MM.1S (cell line): ENCODE measurements around the gene PA2G4.

ENCODE experiments used
- DNase-seq: peaks from one replicate; pipeline ENCODE4 v3.0.0-alpha.2; 2015
- H2AFZ ChIP-seq: fragments of 300-600 bp; sonication (generic); 2 replicates; pipeline ENCODE4 v1.6.0; 2016; ENCODE audit warnings: antibody characterized with exemption, low read length
- H3F3A ChIP-seq: fragments of 300-600 bp; sonication (generic); 2 replicates; pipeline ENCODE4 v1.6.1; 2016; ENCODE audit warnings: mild to moderate bottlenecking, antibody characterized with exemption, low read length, moderate library complexity, mixed read lengths; ENCODE audit not compliant: insufficient read depth
- H3K27ac ChIP-seq: fragments of 300-600 bp; sonication (generic); 2 replicates; pipeline ENCODE4 v1.5.1; 2016; ENCODE audit warnings: mild to moderate bottlenecking, low read length
- H3K27me3 ChIP-seq: fragments of 300-600 bp; sonication (generic); replicated peaks from 2 replicates; pipeline ENCODE4 v1.6.0; 2016; ENCODE audit warnings: low read length; ENCODE audit not compliant: insufficient read depth
- H3K36me3 ChIP-seq: fragments of 300-600 bp; sonication (generic); replicated peaks from 2 replicates; pipeline ENCODE4 v1.6.1; 2016; ENCODE audit warnings: mild to moderate bottlenecking, low read length, mixed read lengths; ENCODE audit not compliant: insufficient read depth
- H3K4me1 ChIP-seq: fragments of 300-600 bp; sonication (generic); 2 replicates; pipeline ENCODE4 v1.6.1; 2016; ENCODE audit warnings: low read length, mixed read lengths
- H3K4me2 ChIP-seq: fragments of 300-600 bp; sonication (generic); 2 replicates; pipeline ENCODE4 v1.6.0; 2016; ENCODE audit warnings: low read depth, low read length
- H3K4me3 ChIP-seq: fragments of 300-600 bp; sonication (generic); 2 replicates; pipeline ENCODE4 v1.5.1; 2016; ENCODE audit warnings: low read length, mixed read lengths
- H3K79me2 ChIP-seq: fragments of 300-600 bp; sonication (generic); 2 replicates; pipeline ENCODE4 v1.6.1; 2016; ENCODE audit warnings: mixed run types, low read length, mixed read lengths
- H3K9ac ChIP-seq: fragments of 300-600 bp; sonication (generic); 2 replicates; pipeline ENCODE4 v1.6.1; 2016; ENCODE audit warnings: low read length, mixed read lengths
- H3K9me2 ChIP-seq: fragments of 300-600 bp; sonication (generic); replicated peaks from 2 replicates; pipeline ENCODE4 v1.6.1; 2016; ENCODE audit warnings: mild to moderate bottlenecking, low read length, mixed read lengths; ENCODE audit not compliant: insufficient read depth
- H3K9me3 ChIP-seq: fragments of 300-600 bp; sonication (generic); replicated peaks from 2 replicates; pipeline ENCODE4 v1.6.1; 2016; ENCODE audit warnings: mild to moderate bottlenecking, low read length, mixed read lengths; ENCODE audit not compliant: insufficient read depth
- H4K20me1 ChIP-seq: fragments of 300-600 bp; sonication (generic); 2 replicates; pipeline ENCODE4 v1.6.1; 2016; ENCODE audit warnings: mild to moderate bottlenecking, low read length, moderate library complexity, mixed read lengths; ENCODE audit not compliant: insufficient read depth
- CTCF ChIP-seq: fragments of 300-600 bp; sonication (generic); IDR thresholded peaks from 2 replicates; pipeline ENCODE4 v1.5.1; 2016; ENCODE audit warnings: antibody characterized with exemption, low read length, mixed read lengths
- EZH2 ChIP-seq: fragments of 300-600 bp; sonication (generic); optimal IDR thresholded peaks from 2 replicates; pipeline ENCODE3; 2017; ENCODE audit warnings: low read depth, mild to moderate bottlenecking, antibody characterized with exemption, low read length, mixed read lengths
- EZH2phosphoT487 ChIP-seq: fragments of 300-600 bp; sonication (generic); IDR thresholded peaks from 2 replicates; pipeline ENCODE4 v1.6.1; 2018; ENCODE audit warnings: antibody characterized with exemption, low read length

PA2G4 gene

GRCh38 chr12:56084958-56085543 is 19.3 kb upstream of the PA2G4 start:
- DNase-seq = no peak
- H3K9ac ChIP-seq = no peak overlapping the region
- no peaks in the 10 kb centered on the region for H3K9me2 ChIP-seq
- H2AFZ ChIP-seq = no peak overlapping the region
- H3K4me3 ChIP-seq = no peak overlapping the region
- no peaks in the 10 kb centered on the region for H3F3A ChIP-seq
- TF ChIP-seq EZH2phosphoT487 (no peak), CTCF (peak; percentile 35)
- no peaks in the 10 kb centered on the region for H3K79me2 ChIP-seq
- H3K4me2 ChIP-seq = no peak overlapping the region
- H4K20me1 ChIP-seq = no peaks in the 10 kb centered on the region
- no peak overlapping the region for H3K27ac ChIP-seq
- H3K9me3 ChIP-seq = no peaks in the 10 kb centered on the region
- H3K36me3 ChIP-seq = no peaks in the 10 kb centered on the region
- H3K27me3 ChIP-seq = peaks cover 29% of the 10 kb centered on the region
- no peaks in the 10 kb centered on the region for H3K4me1 ChIP-seq

DNA sequence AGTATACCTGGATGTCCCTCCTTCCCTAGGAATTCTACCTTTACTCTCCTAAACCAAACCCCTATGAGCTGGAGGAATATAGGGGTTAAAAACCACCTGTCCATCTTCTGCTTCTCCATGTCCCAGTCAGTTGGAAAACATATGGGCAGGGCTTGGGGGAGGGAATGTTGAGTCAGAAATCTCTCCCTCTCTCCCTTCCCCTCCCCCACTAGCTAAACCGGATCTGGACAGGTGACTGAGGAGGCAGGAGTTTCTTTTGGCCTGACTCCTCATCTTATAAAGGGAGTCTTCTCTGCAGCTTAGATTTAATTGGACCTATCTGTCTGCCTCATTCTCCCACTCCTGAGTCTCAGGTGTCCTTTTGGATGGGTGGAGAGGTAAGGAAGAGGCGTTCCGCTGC is 18.3 kb upstream of the PA2G4 start:
- Histone ChIP-seq H3K4me1 (no peaks in the 10 kb centered on the region), H3K4me3 (no peak overlapping the region), H3K4me2 (no peak overlapping the region), H3K9me2 (no peaks in the 10 kb centered on the region), H3K9ac (no peak overlapping the region), H3K9me3 (no peaks in the 10 kb centered on the region), H3K79me2 (no peaks in the 10 kb centered on the region), H3K27me3 (peaks cover 20% of the 10 kb centered on the region; the same call in 1 of the 2 replicates), H3K36me3 (no peaks in the 10 kb centered on the region), H3K27ac (no peak overlapping the region), H2AFZ (no peak overlapping the region), H4K20me1 (no peaks in the 10 kb centered on the region), H3F3A (no peaks in the 10 kb centered on the region)
- TF ChIP-seq EZH2phosphoT487 (no peak), CTCF (no peak), EZH2 (no peak)
- DNase-seq = no peak

DNA sequence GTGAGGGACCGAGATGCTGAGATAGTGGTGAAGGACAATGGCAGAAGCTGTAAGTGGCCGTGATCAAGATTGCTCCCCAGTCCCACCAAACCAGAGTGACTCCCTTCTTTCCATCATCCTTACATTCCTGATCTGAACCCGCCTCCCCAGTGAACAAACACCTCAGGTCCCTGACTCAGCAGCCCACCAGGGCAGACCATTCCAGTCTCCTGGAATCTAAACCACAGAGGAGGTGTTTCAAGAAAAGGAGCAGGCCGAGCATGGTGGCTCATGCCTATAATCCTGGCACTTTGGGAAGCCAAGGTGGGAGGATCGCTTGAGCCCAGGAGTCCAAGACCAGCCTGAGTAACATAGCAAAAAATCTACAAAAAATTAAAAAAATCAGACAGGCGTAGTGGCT is 17.8 kb upstream of the PA2G4 start:
- H3K27me3 ChIP-seq = peaks cover 15% of the 10 kb centered on the region; the same call in 1 of the 2 replicates
- no peaks in the 10 kb centered on the region for H3K4me1 ChIP-seq
- DNase-seq = no peak
- H3K36me3 ChIP-seq = no peaks in the 10 kb centered on the region
- H3K79me2 ChIP-seq = no peaks in the 10 kb centered on the region
- no peak overlapping the region for H3K27ac ChIP-seq
- TF ChIP-seq EZH2phosphoT487 = no peak
- TF ChIP-seq CTCF = no peak
- TF ChIP-seq EZH2 = no peak
- H3K4me2 ChIP-seq = no peak overlapping the region
- no peaks in the 10 kb centered on the region for H4K20me1 ChIP-seq
- H3K9me2 ChIP-seq = no peaks in the 10 kb centered on the region
- H3K9ac ChIP-seq = no peak overlapping the region
- H3K9me3 ChIP-seq = no peaks in the 10 kb centered on the region
- H3K4me3 ChIP-seq = no peak overlapping the region
- H3F3A ChIP-seq = no peaks in the 10 kb centered on the region
- H2AFZ ChIP-seq = no peak overlapping the region
